Progenitor cell of endocrine pancreas (in vitro differentiated cells): ENCODE results near the gene FHL2. TPM values are rescaled to one million over a fixed set of nuclear protein-coding genes. Genes with fewer than 3 reads are reported as not detected.

ENCODE experiments used
- DNase-seq: peaks from one replicate; pipeline ENCODE4 v3.0.0; 2021; ENCODE audit warnings: low spot score; ENCODE audit not compliant: unreplicated experiment
- H3K27ac Mint-ChIP-seq: 2 replicates; pipeline ENCODE4 v1.8.0; 2021; ENCODE audit warnings: mild to moderate bottlenecking, moderate library complexity, mixed read lengths
- H3K27me3 Mint-ChIP-seq: 2 replicates; pipeline ENCODE4 v1.8.0; 2021; ENCODE audit warnings: mixed read lengths
- H3K36me3 Mint-ChIP-seq: 2 replicates; pipeline ENCODE4 v1.8.0; 2022; ENCODE audit warnings: mixed read lengths; ENCODE audit not compliant: insufficient read depth
- H3K4me1 Mint-ChIP-seq: 2 replicates; pipeline ENCODE4 v1.8.0; 2021; ENCODE audit warnings: low read depth, mixed read lengths
- H3K4me3 Mint-ChIP-seq: 2 replicates; pipeline ENCODE4 v1.8.0; 2021; ENCODE audit warnings: low read depth, mild to moderate bottlenecking, moderate library complexity, mixed read lengths
- H3K9me3 Mint-ChIP-seq: 2 replicates; pipeline ENCODE4 v1.8.0; 2021; ENCODE audit warnings: low read depth, mixed read lengths
- CTCF ChIP-seq: fragments of 200-600 bp; sonication (generic); IDR thresholded peaks from one replicate; pipeline ENCODE4 v1.5.0; 2021; ENCODE audit warnings: antibody characterized with exemption, mild to moderate bottlenecking; ENCODE audit not compliant: unreplicated experiment
- total RNA-seq: library from RNA; stranded (reverse); gene quantifications from 2 replicates; pipeline ENCODE4 v1.2.1, GENCODE V29; 2021

FHL2 gene
- total RNA-seq, 1 donor from 2014 or later: 2.2 TPM

DNA sequence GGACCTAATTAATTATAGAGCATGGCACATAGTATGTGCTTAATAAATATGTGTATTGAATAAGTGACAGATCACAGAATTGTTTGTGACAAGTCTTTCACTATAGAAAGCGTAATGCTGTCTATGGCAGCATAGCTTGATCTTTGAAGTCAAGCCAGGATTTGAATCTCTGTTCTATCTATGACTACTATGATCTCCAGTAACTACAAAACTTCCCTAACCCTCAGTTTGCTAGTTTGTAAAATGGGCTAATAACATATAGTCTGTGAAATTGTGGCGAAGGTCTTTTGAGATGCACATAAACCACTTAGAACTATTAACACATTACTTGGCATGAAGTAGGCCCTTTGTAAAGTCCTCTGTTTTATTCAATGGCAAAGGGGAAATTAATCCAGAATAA, 4.0 kb upstream of the FHL2 start:
- TF ChIP-seq CTCF: no peak
- Mint-ChIP-seq H3K27ac (no peak overlapping the region), H3K27me3 (peaks cover 54% of the 10 kb centered on the region)

DNA sequence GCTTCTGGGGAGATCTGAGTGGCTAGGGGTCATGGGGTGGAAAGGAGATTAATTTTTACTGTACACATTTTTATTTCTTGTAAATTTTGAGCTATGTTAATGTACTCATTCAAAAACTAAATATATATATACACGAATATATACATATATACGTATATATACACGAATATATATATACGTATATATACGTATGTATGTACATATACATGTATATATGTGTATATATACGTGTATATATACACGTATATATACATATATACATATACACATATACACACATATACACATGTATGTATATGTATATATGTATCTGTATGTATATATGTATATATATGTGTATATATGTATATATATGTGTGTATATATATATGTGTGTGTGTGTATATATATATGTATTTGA, 3.0 kb upstream of the FHL2 start:
- no peaks in the 10 kb centered on the region for H3K36me3 Mint-ChIP-seq

More for the DNA sequence above, 4.0 kb upstream of the FHL2 start:
- H3K36me3 Mint-ChIP-seq: no peaks in the 10 kb centered on the region
- peaks cover 3% of the 10 kb centered on the region for H3K4me1 Mint-ChIP-seq
- H3K9me3 Mint-ChIP-seq: peaks cover 4% of the 10 kb centered on the region
- DNase-seq: no peak
- H3K4me3 Mint-ChIP-seq: no peak overlapping the region

GRCh38 chr2:105400138-105400540, 1.3 kb upstream of the FHL2 start:
- H3K27me3 Mint-ChIP-seq: peaks cover 62% of the 10 kb centered on the region
- no peaks in the 10 kb centered on the region for H3K36me3 Mint-ChIP-seq
- H3K27ac Mint-ChIP-seq: no peak overlapping the region
- H3K4me1 Mint-ChIP-seq: peaks cover 3% of the 10 kb centered on the region
- peaks cover 4% of the 10 kb centered on the region for H3K9me3 Mint-ChIP-seq
- no peak for DNase-seq
- TF ChIP-seq CTCF: no peak
- no peak overlapping the region for H3K4me3 Mint-ChIP-seq

More for the DNA sequence above, 3.0 kb upstream of the FHL2 start:
- Mint-ChIP-seq H3K27me3 (peaks cover 61% of the 10 kb centered on the region), H3K9me3 (peaks cover 4% of the 10 kb centered on the region), H3K4me3 (no peak overlapping the region), H3K4me1 (peaks cover 3% of the 10 kb centered on the region), H3K27ac (no peak overlapping the region)
- no peak for DNase-seq
- no peak for TF ChIP-seq CTCF

GRCh38 chr2:105399207-105399861, 483 bp upstream of the FHL2 start:
- Mint-ChIP-seq H3K9me3 (peaks cover 4% of the 10 kb centered on the region), H3K4me3 (peak overlapping the region; percentile 48), H3K36me3 (no peaks in the 10 kb centered on the region), H3K4me1 (peaks cover 3% of the 10 kb centered on the region), H3K27ac (peak overlapping the region; percentile 51), H3K27me3 (peaks cover 54% of the 10 kb centered on the region)
- no peak for TF ChIP-seq CTCF
- DNase-seq: no peak

GRCh38 chr2:105397953-105398335, 907 bp downstream of the FHL2 start:
- Mint-ChIP-seq H3K9me3 (peaks cover 4% of the 10 kb centered on the region), H3K36me3 (no peaks in the 10 kb centered on the region), H3K4me1 (peaks cover 2% of the 10 kb centered on the region), H3K27me3 (peaks cover 42% of the 10 kb centered on the region), H3K4me3 (peak overlapping the region; percentile 77), H3K27ac (peak overlapping the region; percentile 76)
- TF ChIP-seq CTCF: no peak
- no peak for DNase-seq
